Brain microvascular endothelial cell (primary cell): Measurements from ENCODE around the gene NIPBL.
"Not testable (repeated sequence)": the region's sequence is repeated elsewhere in the genome, so short reads cannot be mapped to it uniquely, and the experiment has no call there.

ENCODE experiments used
- DNase-seq: peaks from one replicate; pipeline ENCODE4 v3.0.0-alpha.2; 2020
- H3K27ac ChIP-seq: fragments of 250-450 bp; sonication (Bioruptor Pico); 2 replicates; pipeline ENCODE4 v1.5.1; 2020; ENCODE audit warnings: mild to moderate bottlenecking, moderate library complexity
- H3K27me3 ChIP-seq: fragments of 250-450 bp; sonication (Bioruptor Pico); replicated peaks from 2 replicates; pipeline ENCODE4 v1.5.1; 2020; ENCODE audit warnings: mild to moderate bottlenecking
- H3K36me3 ChIP-seq: fragments of 250-450 bp; sonication (Bioruptor Pico); replicated peaks from 2 replicates; pipeline ENCODE4 v1.5.1; 2020; ENCODE audit warnings: mild to moderate bottlenecking
- H3K4me3 ChIP-seq: 2 replicates; pipeline ENCODE4 v1.5.1; 2011; ENCODE audit warnings: low read depth, mild to moderate bottlenecking, control low read depth, low read length, moderate library complexity
- in situ Hi-C: cut with HindIII; loops from 2 replicates; pipeline ENCODE4 v1.10.0; 2017; ENCODE audit warnings: low sequenced_read_pairs, low pct_ligation_motif_present
- TF ChIP-seq, protein P1 (sequence below): IDR thresholded peaks from 2 replicates; pipeline ENCODE4 v1.5.1; 2011; ENCODE audit warnings: low read depth, mild to moderate bottlenecking, moderate library complexity, low read length, control low read depth, inconsistent platforms; ENCODE audit errors: missing control alignments

Gene NIPBL

DNA sequence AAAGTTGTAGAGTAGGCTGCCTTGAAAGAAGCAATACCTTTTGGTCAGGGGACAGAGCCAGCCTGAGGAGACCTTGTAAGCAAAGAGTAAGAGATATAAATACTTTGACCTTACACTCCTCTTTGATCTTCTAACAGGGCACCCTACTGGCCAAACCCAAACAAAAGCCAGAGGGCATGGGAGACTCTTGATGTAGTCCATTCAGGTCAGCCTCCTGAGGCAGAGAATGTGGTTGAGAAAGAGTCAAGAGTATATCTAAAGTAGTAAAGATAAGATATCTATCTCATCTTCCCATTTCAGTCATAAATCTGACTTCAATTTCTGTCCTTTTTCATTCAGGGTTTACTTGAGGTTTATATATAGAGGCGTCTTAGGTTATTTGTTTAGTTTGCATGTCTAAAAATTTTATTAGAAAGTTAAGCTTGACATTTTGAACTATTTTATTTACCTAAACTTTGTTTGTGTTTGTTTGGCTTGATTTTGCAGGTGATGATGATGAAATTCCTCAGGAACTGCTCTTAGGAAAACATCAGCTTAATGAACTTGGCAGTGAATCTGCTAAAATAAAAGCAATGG, 125.7 kb downstream of the NIPBL start:
- H3K27me3 ChIP-seq, result no peaks in the 10 kb centered on the region
- H3K36me3 ChIP-seq, result peaks cover 2% of the 10 kb centered on the region
- TF ChIP-seq, protein P1, sequence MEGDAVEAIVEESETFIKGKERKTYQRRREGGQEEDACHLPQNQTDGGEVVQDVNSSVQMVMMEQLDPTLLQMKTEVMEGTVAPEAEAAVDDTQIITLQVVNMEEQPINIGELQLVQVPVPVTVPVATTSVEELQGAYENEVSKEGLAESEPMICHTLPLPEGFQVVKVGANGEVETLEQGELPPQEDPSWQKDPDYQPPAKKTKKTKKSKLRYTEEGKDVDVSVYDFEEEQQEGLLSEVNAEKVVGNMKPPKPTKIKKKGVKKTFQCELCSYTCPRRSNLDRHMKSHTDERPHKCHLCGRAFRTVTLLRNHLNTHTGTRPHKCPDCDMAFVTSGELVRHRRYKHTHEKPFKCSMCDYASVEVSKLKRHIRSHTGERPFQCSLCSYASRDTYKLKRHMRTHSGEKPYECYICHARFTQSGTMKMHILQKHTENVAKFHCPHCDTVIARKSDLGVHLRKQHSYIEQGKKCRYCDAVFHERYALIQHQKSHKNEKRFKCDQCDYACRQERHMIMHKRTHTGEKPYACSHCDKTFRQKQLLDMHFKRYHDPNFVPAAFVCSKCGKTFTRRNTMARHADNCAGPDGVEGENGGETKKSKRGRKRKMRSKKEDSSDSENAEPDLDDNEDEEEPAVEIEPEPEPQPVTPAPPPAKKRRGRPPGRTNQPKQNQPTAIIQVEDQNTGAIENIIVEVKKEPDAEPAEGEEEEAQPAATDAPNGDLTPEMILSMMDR, result no peak
- DNase-seq, result no peak
- no peak overlapping the region for H3K27ac ChIP-seq
- H3K4me3 ChIP-seq, result no peak overlapping the region
- in situ Hi-C loops, result no loop called here

DNA sequence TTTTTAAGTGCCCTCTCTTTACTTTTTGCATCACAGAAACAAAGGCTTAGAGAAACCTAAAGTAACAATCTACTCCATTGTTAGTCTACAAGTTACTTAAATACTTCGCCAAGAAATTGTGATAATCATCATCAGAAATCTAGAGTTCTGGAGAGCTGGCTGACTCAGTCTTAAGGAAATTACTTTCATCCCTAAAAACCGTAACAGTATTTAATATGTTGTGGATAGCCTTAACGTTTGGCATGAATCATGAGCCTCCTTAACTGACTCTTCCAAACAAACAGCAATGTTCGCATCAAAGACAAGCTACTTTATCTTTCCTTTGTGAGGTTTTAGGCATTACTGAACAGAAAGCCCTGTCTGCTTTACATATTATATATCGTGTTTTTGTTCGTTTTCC, 128.7 kb downstream of the NIPBL start:
- Histone ChIP-seq H3K27ac (no peak overlapping the region), H3K27me3 (no peaks in the 10 kb centered on the region), H3K4me3 (no peak overlapping the region), H3K36me3 (peaks cover 6% of the 10 kb centered on the region)
- in situ Hi-C loops, result no loop called here
- no peak for DNase-seq
- TF ChIP-seq, protein P1, result no peak

DNA sequence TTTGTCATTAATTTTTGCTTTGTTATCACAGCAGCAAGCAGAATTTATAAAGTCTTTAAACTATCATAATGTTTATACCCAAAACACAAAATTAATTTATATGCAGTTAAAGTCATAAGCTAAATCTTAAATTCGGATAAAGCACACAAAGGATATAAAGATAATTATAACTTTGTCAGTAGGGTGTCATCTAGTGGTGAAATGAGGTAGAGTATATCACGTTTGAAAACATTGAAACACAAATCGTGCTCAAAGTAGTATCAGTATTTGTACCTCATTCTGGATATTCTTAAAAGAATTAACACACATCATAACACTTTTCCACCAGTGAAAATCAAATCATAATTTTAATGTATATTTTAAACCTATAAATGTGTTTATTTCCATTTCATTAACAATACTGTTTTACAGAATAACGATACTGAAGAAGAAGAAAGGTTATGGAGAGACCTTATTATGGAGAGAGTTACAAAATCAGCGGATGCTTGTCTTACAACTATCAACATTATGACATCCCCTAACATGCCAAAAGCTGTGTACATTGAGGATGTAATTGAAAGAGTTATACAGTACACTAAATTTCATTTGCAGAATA, 129.5 kb downstream of the NIPBL start:
- TF ChIP-seq, protein P1, result peak; percentile 37
- in situ Hi-C loops, result no loop called here
- no peak overlapping the region for H3K27ac ChIP-seq
- peaks cover 6% of the 10 kb centered on the region for H3K36me3 ChIP-seq
- no peak overlapping the region for H3K4me3 ChIP-seq
- DNase-seq, result no peak
- no peaks in the 10 kb centered on the region for H3K27me3 ChIP-seq

DNA sequence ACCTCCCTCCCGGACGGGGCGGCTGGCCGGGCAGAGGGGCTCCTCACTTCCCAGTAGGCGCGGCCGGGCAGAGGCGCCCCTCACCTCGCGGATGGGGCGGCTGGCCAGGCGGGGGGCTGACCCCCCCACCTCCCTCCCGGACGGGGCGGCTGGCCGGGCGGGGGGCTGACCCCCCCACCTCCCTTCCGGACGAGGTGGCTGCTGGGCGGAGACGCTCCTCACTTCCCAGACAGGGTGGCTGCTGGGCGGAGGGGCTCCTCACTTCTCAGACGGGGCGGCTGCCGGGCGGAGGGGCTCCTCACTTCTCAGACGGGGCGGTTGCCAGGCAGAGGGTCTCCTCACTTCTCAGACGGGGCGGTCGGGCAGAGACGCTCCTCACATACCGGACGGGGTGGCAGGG, 136.6 kb downstream of the NIPBL start:
- DNase-seq, in situ Hi-C loops: not testable (repeated sequence)
- peaks cover 10% of the 10 kb centered on the region for H3K36me3 ChIP-seq

DNA sequence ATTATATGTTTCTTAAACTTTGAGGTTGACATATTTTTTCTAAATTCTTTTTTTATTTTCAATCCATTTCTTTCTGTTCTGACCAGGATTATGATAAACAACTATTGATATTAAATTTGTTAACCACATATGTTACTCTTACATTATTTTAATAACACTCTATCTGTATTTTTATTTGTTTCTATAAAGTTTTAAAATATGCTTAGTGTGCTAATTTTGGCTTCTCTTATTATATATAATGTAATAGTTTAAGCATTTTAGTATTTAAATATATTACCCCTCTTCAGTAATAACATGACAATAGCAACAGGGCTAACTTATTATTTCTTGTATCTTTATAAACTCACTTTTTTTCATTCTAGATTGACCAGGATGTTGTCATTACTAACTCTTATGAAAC, 137.8 kb downstream of the NIPBL start:
- Histone ChIP-seq H3K4me3 (no peak overlapping the region), H3K36me3 (peaks cover 9% of the 10 kb centered on the region), H3K27me3 (no peaks in the 10 kb centered on the region), H3K27ac (no peak overlapping the region)
- in situ Hi-C loops, result no loop called here
- TF ChIP-seq, protein P1, result no peak
- DNase-seq, result no peak

More for the DNA sequence above, 136.6 kb downstream of the NIPBL start:
- not testable (repeated sequence) for H3K4me3 ChIP-seq, H3K27ac ChIP-seq, H3K27me3 ChIP-seq

DNA sequence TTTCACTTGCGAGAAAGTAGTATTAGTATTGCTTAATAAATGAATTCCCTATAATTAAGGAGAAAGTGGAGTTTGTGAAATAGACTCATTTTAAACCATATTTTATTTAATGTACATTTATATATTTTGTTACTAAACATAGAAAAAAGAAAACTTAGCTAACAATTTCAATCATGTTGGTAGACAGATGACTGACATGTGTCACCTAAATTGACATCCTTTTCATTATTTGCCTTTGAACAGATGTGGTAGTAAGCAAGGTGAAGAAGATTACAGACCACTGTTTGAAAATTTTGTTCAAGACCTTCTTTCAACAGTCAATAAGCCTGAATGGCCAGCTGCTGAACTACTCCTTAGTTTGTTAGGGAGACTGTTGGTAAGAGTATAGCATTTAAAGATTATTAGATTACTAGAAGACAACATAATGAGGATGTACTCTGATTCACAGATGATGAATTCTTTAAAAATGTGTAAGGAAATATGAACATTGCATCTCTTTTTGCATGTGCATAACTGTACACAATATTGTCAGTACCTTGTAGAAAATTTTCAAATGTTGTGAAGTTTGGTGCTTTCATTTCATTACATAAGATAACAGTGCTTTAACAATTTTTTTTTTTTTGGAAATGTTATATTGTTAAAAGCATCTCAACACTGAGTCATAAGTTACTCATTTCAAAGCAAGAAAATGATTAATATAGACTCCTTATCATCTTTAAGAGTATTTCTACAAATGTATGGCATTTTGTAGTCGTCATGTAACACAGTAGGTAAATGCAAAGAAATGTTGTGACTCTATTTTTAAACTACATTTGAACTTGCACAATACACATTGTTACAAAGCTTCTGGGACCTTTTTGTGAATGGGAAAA, 139.5 kb downstream of the NIPBL start:
- Histone ChIP-seq H3K27me3 (no peaks in the 10 kb centered on the region), H3K36me3 (peaks cover 18% of the 10 kb centered on the region), H3K4me3 (no peak overlapping the region), H3K27ac (peak overlapping the region; percentile 51)
- DNase-seq, result no peak
- in situ Hi-C loops, result no loop called here
- TF ChIP-seq, protein P1, result no peak
